Erythroblast (primary cell): ENCODE data around the gene SPIB.

ENCODE experiments used
- GATA1 ChIP-seq: IDR thresholded peaks from 2 replicates; pipeline ENCODE4 v1.6.1; 2011; ENCODE audit warnings: low read depth, mild to moderate bottlenecking, control low read depth, low read length, moderate library complexity
- POLR2A ChIP-seq: IDR thresholded peaks from 2 replicates; pipeline ENCODE4 v1.6.1; 2011; ENCODE audit warnings: mild to moderate bottlenecking, low read length

GRCh38 chr19:50379602-50380001, 39.1 kb upstream of the SPIB start:
- no peak for TF ChIP-seq POLR2A
- no peak for TF ChIP-seq GATA1
